HepG2 (cell line): ENCODE measurements around the gene MSTO1. TPM values are rescaled to one million over a fixed set of nuclear protein-coding genes. Genes with fewer than 3 reads are reported as not detected.

Source experiments
- FOXK2 ChIP-seq: fragments of 450-650 bp; IDR thresholded peaks from 2 replicates; pipeline ENCODE4 v1.6.1; 2016
- NFRKB ChIP-seq: fragments of 450-650 bp; IDR thresholded peaks from 2 replicates; pipeline ENCODE4 v1.6.1; 2017
- NKX3-1 ChIP-seq: sonication (generic); formaldehyde crosslinking; IDR thresholded peaks from 2 replicates; pipeline ENCODE4 v1.5.0; 2020; ENCODE audit warnings: missing genetic modification reagents
- PCBP2 ChIP-seq: fragments of 200-400 bp; formaldehyde crosslinking; optimal IDR thresholded peaks from 2 replicates; pipeline ENCODE3; 2018; ENCODE audit warnings: low read length, low read depth; ENCODE audit not compliant: poor library complexity, severe bottlenecking
- U2AF1 ChIP-seq: fragments of 200-400 bp; formaldehyde crosslinking; optimal IDR thresholded peaks from 2 replicates; pipeline ENCODE3; 2017; ENCODE audit warnings: mild to moderate bottlenecking, low read depth, low read length
- ZNF547 ChIP-seq: sonication (generic); formaldehyde crosslinking; IDR thresholded peaks from 2 replicates; pipeline ENCODE4 v1.5.1; 2020; ENCODE audit warnings: mild to moderate bottlenecking, missing genetic modification reagents
- ZNF670 ChIP-seq: sonication (generic); formaldehyde crosslinking; IDR thresholded peaks from 2 replicates; pipeline ENCODE4 v1.8.0; 2022; ENCODE audit warnings: mild to moderate bottlenecking, missing genetic modification reagents, borderline replicate concordance
- ZNF850 ChIP-seq: sonication (generic); formaldehyde crosslinking; conservative IDR thresholded peaks from 2 replicates; pipeline ENCODE4 v1.9.0; 2021; ENCODE audit warnings: mild to moderate bottlenecking, missing genetic modification reagents
- polyA plus RNA-seq, 8 experiments: library from polyadenylated mRNA; depleted of rRNA in 3 of 8; stranded (reverse) in 7 of 8; unstranded in 1 of 8; fragments of >200 nt; fragmentation: Illumina TruSeq in 4 of 8; extraction: Trizol in 4 of 8; gene quantifications; 2 replicates each; pipeline versions ENCODE4 v1.2.1 to v1.2.3, GENCODE V29; 2011 to 2016; ENCODE audit warnings: low read depth in 4 of 8, missing spikeins in 1 of 8, mixed read lengths in 1 of 8; ENCODE audit not compliant: insufficient read depth in 1 of 8
- total RNA-seq, 5 experiments: library from RNA; depleted of rRNA; stranded (reverse); fragments of >200 nt; fragmentation: Illumina TruSeq; extraction: Trizol; gene quantifications; 2 replicates each; pipeline ENCODE4 v1.2.3, GENCODE V29; 2016; ENCODE audit warnings: low read depth in 1 of 5
- TF ChIP-seq, protein P1 (sequence below): sonication (generic); formaldehyde crosslinking; IDR thresholded peaks from one replicate; pipeline ENCODE4 v1.5.1; 2020; ENCODE audit warnings: mild to moderate bottlenecking, missing genetic modification reagents; ENCODE audit errors: not compliant biosample characterization
- TF ChIP-seq, protein P2 (sequence below): sonication (generic); formaldehyde crosslinking; IDR thresholded peaks from 2 replicates; pipeline ENCODE4 v1.8.0; 2022; ENCODE audit warnings: mild to moderate bottlenecking, missing genetic modification reagents; ENCODE audit not compliant: insufficient replicate concordance
- TF ChIP-seq, protein P3 (sequence below): sonication (generic); formaldehyde crosslinking; IDR thresholded peaks from 2 replicates; pipeline ENCODE4 v1.4.0; 2020; ENCODE audit warnings: missing genetic modification reagents
- TF ChIP-seq, protein P4 (sequence below): sonication (generic); formaldehyde crosslinking; IDR thresholded peaks from 2 replicates; pipeline ENCODE4 v1.5.0; 2020; ENCODE audit warnings: mild to moderate bottlenecking, low read depth, missing genetic modification reagents, borderline replicate concordance

Gene MSTO1
- total and polyA plus RNA-seq, 2 of the 13 experiments (the other 11 are each of a cell fraction or from before 2014, with no cell fraction given), result 19.1 to 25.3 TPM

DNA sequence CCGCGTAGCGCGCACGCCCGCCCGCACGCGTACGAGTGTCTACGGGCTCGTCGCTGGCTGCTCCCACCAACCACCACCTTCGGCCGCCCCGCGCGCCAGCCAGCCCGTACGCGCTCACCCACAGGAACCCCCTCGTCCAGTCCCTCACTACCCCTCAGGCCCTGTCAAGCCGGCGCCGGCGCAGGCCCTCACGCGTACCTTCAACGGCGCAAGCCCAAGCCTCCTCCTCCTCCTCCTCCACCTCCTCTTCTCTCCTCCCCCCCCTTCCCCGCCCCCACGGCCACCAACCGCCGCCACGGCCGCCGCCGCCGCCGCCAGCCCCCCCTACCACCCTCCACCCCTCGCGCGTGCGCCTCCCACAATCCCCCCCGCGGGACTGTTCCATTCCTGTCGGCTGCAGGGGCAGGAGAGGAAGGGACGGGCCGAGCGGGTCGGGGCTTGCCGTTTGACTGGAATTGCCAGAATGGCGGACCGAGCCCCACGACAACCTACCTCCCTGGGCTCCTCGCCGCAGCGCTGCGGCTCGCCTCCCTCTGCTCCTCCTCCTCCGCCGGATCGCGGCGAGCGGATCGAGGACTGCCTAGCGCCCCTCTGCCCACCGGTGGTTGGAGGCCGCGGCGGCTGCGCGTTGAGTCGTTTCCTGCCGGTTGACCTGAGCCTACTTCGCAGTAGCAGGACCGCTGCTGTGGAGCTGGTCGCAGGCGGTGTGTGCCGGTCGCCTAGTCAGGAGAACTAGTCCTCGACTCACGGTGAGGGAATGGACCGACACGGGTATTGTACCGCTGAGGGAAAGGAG is 47.2 kb upstream of the MSTO1 start, which contains the start of gene ASH1L (continued):
- TF ChIP-seq, protein P1, sequence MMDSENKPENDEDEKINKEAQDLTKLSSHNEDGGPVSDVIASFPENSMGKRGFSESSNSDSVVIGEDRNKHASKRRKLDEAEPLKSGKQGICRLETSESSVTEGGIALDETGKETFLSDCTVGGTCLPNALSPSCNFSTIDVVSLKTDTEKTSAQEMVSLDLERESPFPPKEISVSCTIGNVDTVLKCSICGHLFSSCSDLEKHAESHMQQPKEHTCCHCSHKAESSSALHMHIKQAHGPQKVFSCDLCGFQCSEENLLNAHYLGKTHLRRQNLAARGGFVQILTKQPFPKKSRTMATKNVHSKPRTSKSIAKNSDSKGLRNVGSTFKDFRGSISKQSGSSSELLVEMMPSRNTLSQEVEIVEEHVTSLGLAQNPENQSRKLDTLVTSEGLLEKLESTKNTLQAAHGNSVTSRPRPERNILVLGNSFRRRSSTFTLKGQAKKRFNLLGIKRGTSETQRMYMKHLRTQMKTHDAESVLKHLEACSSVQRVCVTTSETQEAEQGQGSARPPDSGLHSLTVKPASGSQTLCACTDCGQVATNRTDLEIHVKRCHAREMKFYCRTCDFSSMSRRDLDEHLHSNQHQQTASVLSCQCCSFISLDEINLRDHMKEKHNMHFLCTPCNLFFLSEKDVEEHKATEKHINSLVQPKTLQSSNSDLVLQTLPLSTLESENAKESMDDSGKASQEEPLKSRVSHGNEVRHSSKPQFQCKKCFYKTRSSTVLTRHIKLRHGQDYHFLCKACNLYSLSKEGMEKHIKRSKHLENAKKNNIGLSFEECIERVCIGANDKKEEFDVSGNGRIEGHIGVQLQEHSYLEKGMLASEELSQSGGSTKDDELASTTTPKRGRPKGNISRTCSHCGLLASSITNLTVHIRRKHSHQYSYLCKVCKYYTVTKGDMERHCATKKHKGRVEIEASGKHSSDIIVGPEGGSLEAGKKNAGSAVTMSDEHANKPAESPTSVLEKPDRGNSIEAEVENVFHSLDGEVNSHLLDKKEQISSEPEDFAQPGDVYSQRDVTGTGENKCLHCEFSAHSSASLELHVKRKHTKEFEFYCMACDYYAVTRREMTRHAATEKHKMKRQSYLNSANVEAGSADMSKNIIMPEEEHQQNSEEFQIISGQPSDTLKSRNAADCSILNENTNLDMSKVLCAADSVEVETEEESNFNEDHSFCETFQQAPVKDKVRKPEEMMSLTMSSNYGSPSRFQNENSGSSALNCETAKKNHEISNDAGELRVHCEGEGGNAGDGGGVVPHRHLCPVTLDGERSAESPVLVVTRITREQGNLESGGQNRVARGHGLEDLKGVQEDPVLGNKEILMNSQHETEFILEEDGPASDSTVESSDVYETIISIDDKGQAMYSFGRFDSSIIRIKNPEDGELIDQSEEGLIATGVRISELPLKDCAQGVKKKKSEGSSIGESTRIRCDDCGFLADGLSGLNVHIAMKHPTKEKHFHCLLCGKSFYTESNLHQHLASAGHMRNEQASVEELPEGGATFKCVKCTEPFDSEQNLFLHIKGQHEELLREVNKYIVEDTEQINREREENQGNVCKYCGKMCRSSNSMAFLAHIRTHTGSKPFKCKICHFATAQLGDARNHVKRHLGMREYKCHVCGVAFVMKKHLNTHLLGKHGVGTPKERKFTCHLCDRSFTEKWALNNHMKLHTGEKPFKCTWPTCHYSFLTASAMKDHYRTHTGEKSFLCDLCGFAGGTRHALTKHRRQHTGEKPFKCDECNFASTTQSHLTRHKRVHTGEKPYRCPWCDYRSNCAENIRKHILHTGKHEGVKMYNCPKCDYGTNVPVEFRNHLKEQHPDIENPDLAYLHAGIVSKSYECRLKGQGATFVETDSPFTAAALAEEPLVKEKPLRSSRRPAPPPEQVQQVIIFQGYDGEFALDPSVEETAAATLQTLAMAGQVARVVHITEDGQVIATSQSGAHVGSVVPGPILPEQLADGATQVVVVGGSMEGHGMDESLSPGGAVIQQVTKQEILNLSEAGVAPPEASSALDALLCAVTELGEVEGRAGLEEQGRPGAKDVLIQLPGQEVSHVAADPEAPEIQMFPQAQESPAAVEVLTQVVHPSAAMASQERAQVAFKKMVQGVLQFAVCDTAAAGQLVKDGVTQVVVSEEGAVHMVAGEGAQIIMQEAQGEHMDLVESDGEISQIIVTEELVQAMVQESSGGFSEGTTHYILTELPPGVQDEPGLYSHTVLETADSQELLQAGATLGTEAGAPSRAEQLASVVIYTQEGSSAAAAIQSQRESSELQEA (CRISPR knock-in tag), result peak; percentile 78
- TF ChIP-seq PCBP2 (no peak), U2AF1 (peak; percentile 89), ZNF547 (CRISPR knock-in tag) (peak; percentile 62; the same call in 1 of the 2 replicates), ZNF670 (CRISPR knock-in tag) (peak; percentile 84; the same call in 1 of the 2 replicates), ZNF850 (CRISPR knock-in tag) (0 out of 2 replicates have a peak, but pooled peaks have one; percentile 66), FOXK2 (peak; percentile 97), NKX3-1 (CRISPR knock-in tag) (no peak), NFRKB (no peak)
- TF ChIP-seq, protein P2, sequence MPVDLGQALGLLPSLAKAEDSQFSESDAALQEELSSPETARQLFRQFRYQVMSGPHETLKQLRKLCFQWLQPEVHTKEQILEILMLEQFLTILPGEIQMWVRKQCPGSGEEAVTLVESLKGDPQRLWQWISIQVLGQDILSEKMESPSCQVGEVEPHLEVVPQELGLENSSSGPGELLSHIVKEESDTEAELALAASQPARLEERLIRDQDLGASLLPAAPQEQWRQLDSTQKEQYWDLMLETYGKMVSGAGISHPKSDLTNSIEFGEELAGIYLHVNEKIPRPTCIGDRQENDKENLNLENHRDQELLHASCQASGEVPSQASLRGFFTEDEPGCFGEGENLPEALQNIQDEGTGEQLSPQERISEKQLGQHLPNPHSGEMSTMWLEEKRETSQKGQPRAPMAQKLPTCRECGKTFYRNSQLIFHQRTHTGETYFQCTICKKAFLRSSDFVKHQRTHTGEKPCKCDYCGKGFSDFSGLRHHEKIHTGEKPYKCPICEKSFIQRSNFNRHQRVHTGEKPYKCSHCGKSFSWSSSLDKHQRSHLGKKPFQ (CRISPR knock-in tag), result peak; percentile 82
- TF ChIP-seq, protein P3, sequence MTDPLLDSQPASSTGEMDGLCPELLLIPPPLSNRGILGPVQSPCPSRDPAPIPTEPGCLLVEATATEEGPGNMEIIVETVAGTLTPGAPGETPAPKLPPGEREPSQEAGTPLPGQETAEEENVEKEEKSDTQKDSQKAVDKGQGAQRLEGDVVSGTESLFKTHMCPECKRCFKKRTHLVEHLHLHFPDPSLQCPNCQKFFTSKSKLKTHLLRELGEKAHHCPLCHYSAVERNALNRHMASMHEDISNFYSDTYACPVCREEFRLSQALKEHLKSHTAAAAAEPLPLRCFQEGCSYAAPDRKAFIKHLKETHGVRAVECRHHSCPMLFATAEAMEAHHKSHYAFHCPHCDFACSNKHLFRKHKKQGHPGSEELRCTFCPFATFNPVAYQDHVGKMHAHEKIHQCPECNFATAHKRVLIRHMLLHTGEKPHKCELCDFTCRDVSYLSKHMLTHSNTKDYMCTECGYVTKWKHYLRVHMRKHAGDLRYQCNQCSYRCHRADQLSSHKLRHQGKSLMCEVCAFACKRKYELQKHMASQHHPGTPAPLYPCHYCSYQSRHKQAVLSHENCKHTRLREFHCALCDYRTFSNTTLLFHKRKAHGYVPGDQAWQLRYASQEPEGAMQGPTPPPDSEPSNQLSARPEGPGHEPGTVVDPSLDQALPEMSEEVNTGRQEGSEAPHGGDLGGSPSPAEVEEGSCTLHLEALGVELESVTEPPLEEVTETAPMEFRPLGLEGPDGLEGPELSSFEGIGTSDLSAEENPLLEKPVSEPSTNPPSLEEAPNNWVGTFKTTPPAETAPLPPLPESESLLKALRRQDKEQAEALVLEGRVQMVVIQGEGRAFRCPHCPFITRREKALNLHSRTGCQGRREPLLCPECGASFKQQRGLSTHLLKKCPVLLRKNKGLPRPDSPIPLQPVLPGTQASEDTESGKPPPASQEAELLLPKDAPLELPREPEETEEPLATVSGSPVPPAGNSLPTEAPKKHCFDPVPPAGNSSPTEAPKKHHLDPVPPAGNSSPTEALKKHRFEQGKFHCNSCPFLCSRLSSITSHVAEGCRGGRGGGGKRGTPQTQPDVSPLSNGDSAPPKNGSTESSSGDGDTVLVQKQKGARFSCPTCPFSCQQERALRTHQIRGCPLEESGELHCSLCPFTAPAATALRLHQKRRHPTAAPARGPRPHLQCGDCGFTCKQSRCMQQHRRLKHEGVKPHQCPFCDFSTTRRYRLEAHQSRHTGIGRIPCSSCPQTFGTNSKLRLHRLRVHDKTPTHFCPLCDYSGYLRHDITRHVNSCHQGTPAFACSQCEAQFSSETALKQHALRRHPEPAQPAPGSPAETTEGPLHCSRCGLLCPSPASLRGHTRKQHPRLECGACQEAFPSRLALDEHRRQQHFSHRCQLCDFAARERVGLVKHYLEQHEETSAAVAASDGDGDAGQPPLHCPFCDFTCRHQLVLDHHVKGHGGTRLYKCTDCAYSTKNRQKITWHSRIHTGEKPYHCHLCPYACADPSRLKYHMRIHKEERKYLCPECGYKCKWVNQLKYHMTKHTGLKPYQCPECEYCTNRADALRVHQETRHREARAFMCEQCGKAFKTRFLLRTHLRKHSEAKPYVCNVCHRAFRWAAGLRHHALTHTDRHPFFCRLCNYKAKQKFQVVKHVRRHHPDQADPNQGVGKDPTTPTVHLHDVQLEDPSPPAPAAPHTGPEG (CRISPR knock-in tag), result peak; percentile 97
- TF ChIP-seq, protein P4, sequence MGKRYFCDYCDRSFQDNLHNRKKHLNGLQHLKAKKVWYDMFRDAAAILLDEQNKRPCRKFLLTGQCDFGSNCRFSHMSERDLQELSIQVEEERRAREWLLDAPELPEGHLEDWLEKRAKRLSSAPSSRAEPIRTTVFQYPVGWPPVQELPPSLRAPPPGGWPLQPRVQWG (CRISPR knock-in tag), result no peak
